GM12872 (cell line): ENCODE results near the gene ALCAM.

ENCODE experiments used
- CTCF ChIP-seq: IDR thresholded peaks from 3 replicates; pipeline ENCODE4 v1.5.1; 2011; ENCODE audit warnings: low read depth, mild to moderate bottlenecking, low read length, moderate library complexity; ENCODE audit not compliant: insufficient read depth

Gene ALCAM

GRCh38 chr3:105409364-105409763 is 42.7 kb downstream of the ALCAM start:
- TF ChIP-seq CTCF, result no peak

- TF ChIP-seq CTCF, result no peak
Measured at GRCh38 chr3:105413343-105413887, 46.7 kb downstream of the ALCAM start.

- no peak for TF ChIP-seq CTCF
Measured at GRCh38 chr3:105414841-105415240, 48.1 kb downstream of the ALCAM start.

GRCh38 chr3:105415951-105416350 is 49.2 kb downstream of the ALCAM start:
- no peak for TF ChIP-seq CTCF

- TF ChIP-seq CTCF, result no peak
Measured at GRCh38 chr3:105417525-105418289, 51.0 kb downstream of the ALCAM start.

GRCh38 chr3:105422645-105423044 is 55.9 kb downstream of the ALCAM start:
- no peak for TF ChIP-seq CTCF

GRCh38 chr3:105423397-105423796 is 56.7 kb downstream of the ALCAM start:
- TF ChIP-seq CTCF, result no peak
